ENCODE measurements around the gene TTLL3.

TTLL3 gene

DNA sequence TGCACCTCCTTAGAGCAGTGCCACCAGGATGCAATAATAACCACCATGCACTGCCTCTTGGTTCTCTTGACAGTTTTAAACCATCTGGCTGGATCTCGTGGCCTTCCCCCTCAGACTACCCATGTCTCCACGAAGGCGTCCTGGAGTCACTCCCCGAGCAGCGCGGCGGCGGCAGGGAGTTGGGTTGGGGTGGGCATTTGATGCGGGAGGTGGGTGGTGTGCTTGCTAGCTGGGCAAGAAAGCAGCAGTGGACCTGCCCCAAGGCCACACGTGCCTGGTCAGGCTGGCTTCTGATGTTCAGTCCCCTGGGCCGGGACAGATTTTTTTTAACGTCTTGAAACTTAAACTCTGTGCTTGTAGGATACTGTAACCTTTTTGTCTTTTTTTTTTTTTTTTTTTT, 3.9 kb upstream of the TTLL3 start:
- no peak for DNase-seq (ENCODE audit: low read depth, low spot score)

- DNase-seq (ENCODE audit: low read depth, low spot score), result no peak
Measured at GRCh38 chr3:9806688-9807589, 3.1 kb upstream of the TTLL3 start.

DNA sequence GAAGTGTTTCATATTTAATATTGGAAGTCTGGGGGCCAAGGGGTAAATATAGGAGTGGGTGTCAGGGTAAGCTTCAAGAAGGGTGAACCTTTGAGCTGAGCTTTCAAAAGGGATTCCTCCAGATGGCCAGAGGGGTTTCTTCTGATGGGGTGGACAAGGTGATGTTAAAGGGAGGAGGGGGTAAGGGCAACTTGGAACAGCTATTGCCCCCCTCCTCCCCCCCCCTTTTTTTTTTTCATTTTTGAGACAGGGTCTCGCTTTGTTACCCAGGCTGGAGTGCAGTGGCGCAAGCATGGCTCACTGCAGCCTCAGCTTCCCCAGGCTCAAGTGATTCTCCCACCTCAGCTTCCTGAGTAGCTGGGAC, 2.1 kb upstream of the TTLL3 start:
- no peak for DNase-seq (ENCODE audit: low read depth, low spot score)

DNA sequence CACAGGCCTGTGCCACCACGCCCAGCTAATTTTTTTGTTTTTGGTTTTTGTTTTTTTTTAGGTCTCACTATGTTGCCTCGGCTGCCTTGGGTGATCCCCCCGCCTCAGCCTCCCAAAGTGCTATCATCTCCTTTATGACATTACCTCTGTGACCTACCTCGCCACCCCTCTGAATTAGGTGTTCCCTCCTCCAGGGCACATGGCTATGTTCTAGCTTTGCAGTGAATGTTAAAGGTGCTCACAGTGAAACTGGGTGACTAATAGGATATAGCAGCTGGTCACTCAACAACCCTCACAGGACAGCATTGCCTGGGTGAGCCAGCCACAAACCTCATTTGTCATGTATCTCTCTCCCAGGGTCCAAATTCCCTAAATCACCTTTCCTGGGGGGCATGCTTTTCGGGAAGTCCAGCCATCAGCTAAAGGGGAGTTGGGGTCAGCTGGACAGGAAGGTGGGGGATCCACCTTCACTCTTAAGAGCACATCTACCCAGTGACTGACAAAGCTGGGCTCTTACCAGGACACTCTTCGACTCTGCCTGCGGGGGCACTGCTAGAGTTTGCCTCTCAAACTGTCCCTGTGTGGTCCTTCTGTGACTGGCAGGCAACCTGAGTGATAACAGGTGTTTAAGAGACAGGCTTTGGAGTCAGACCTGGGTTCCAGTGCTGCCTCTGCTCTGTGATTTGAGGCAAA, 1.6 kb upstream of the TTLL3 start:
- no peak for DNase-seq (ENCODE audit: low read depth, low spot score)

GRCh38 chr3:9809239-9809614, 835 bp upstream of the TTLL3 start:
- no peak for DNase-seq (ENCODE audit: low read depth, low spot score)

DNA sequence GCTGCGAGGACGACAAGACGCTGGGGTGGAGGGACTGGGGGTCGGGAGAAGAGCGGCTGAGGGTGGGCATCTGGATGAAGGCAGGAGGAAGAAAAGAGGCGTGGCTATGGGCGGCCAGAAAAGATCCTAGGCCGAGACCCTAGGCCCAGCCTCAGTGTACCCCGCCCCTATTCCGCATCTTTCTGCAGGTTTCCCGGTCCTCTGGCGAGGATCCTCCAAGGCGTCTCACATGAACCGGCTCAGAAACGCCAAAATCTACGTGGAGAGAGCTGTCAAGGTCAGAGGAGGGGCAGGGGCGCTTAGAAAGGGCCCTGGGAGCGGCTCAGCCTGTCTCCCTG, 340 bp downstream of the TTLL3 start:
- no peak for DNase-seq (ENCODE audit: low read depth, low spot score)

DNA sequence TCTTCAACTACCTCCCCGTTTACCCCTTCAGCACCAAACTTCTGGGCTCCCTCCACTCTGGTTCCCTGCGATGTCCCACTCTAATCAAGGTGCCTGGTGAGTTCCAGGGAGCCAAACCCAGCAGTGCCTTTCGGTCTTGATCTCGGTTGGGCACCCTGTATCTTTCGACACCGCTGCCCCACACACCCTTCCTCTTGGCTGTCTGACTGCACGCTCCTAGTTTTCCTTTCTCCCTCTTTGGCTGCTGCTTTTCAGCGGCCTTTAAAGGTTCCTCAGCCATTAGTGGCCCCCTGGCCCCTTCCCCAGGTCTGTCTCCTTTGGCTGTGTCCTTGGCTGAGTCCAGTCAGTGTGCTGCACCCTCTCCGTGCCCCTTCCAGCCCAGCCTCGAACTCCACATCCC, 784 bp downstream of the TTLL3 start:
- DNase-seq (ENCODE audit: low read depth, low spot score), result no peak

GRCh38 chr3:9812870-9813483, 2.9 kb downstream of the TTLL3 start:
- DNase-seq (ENCODE audit: low read depth, low spot score), result no peak

DNA sequence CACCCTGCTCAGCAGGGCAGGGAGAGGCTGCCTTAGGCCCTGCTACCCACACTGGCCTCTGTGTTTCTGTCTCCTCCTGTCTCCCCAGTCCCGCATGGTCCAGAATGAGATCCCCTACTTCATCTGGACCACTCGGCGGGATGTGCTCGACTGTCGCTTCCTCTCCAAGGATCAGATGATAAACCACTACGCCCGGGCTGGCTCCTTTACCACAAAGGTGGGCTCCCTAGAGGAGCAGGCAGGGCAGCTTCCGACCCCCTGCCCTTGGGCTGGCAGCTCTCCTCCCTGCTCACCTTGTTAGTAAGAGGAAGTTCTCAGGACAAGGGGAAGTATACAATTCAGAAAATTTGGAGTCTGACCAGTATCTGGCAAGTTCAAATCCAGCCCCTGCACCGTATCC, 5.9 kb downstream of the TTLL3 start:
- no peak for DNase-seq (ENCODE audit: low read depth, low spot score)

- DNase-seq (ENCODE audit: low read depth, low spot score), result no peak
Measured at GRCh38 chr3:9817436-9817835, 7.4 kb downstream of the TTLL3 start.

DNA sequence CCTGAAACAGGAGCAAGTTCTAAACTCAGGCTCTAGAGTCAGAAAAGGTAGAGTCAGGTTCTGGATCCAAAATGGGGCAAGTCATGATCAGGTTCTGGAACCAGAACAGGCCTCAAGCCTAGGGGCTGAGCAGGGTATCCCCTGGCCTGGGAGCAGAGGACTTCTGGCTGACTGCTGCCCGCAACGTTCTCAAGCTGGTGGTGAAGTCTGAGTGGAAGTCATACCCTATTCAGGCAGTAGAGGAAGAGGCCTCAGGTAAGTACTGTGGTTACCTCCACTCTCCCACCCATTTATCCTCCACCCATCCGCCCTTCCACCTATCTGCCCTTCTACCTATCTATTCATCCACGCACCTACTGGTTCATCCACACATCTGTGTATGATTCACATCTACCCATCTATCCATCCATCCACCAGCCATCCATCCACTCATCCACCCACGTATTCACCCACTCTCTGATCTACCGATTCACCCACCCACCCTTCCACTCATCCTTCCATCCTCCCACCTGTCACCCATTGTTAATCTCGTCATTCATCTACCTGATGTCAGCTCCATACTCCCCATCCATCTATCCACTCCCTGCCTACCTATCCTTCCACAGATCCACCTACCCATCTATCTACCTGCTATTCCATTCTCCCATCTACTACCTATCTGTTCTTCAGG, 8.7 kb downstream of the TTLL3 start:
- DNase-seq (ENCODE audit: low read depth, low spot score), result no peak

DNA sequence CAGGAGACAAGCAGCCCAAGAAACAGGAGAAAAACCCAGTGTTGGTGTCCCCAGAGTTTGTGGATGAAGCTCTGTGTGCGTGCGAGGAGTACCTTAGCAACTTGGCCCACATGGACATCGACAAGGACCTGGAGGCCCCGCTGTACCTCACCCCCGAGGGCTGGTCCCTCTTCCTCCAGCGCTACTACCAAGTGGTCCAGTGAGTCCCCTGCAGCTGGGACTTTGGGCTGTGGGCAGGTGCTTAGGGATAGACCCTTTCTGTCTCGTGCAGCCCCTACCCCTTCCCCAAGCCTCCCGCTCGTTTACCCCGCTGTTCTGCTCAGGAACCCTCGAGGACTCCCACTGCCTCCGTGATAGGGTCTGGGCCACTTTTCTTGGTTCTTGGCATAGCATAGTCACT, 10.5 kb downstream of the TTLL3 start:
- no peak for DNase-seq (ENCODE audit: low read depth, low spot score)

- no peak for DNase-seq (ENCODE audit: low read depth, low spot score)
Measured at GRCh38 chr3:9820946-9821345, 10.9 kb downstream of the TTLL3 start.

GRCh38 chr3:9825451-9826040, 15.5 kb downstream of the TTLL3 start:
- DNase-seq (ENCODE audit: low read depth, low spot score), result no peak

DNA sequence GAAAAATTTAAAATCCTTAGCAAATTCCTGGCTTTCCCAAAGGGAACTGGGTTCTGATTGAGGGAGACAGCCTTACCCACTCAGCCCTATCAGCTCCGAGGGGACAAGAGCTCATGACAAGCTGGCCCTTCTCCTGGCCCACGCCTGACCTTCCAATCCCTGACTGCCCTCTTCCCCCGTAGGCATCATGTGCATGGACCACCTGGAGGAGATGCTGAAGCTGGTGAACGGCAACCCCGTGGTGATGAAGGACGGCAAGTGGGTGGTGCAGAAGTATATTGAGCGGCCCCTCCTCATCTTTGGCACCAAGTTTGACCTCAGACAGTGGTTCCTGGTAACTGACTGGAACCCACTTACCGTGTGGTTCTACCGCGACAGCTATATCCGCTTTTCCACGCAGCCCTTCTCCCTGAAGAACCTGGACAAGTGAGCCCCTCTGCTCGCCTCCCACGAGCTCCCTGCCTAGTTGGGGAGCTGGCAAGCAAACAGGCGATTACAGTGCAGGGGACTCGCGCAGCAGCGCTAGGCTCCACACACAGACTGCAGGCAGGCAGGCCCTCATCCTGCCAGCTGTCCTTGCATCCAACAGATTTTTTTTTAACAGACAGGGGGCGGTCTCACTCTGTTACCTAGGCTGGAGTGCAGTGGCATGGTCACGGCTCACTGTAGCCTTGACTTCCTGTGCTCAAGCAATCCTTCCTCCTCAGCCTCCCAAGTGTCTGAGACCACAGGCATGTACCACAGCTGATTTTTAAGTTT, 16.9 kb downstream of the TTLL3 start:
- DNase-seq (ENCODE audit: low read depth, low spot score), result no peak

- no peak for DNase-seq (ENCODE audit: low read depth, low spot score)
Measured at GRCh38 chr3:9828801-9829755, 19.0 kb downstream of the TTLL3 start.

DNA sequence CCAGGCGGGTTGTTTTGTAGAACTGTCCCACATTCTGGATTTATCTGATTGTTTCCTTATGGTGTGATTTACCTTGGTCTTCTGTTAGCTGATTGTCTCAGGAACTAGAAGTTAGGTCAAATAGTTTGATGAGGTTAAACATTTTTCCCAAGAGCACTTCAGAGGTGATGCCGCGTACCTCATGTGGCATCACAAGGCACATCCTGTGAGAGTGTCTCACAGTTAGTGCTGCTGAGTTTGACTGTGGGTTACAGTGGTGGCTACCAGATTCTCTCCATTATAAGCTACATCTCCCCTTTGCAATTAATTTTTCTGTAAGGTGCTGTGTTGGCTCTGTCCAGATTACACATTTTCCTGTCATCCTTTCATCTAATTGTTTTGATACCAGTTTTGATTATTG, 21.2 kb downstream of the TTLL3 start:
- DNase-seq (ENCODE audit: low read depth, low spot score), result no peak

- no peak for DNase-seq (ENCODE audit: low read depth, low spot score)
Measured at GRCh38 chr3:9833078-9833477, 23.0 kb downstream of the TTLL3 start.

GRCh38 chr3:9834520-9835380, 24.7 kb downstream of the TTLL3 start:
- DNase-seq (ENCODE audit: low read depth, low spot score), result no peak
